NCI-H524 (cell line): ENCODE data around the gene MUCL3.
"Not testable (repeated sequence)": the region's sequence is repeated elsewhere in the genome, so short reads cannot be mapped to it uniquely, and the experiment has no call there.

Experiments used
- DNase-seq, 2 experiments: peaks; one replicate each; lab custom pipeline; 2025; lab: John Stamatoyannopoulos, UW

Gene MUCL3, protein sequence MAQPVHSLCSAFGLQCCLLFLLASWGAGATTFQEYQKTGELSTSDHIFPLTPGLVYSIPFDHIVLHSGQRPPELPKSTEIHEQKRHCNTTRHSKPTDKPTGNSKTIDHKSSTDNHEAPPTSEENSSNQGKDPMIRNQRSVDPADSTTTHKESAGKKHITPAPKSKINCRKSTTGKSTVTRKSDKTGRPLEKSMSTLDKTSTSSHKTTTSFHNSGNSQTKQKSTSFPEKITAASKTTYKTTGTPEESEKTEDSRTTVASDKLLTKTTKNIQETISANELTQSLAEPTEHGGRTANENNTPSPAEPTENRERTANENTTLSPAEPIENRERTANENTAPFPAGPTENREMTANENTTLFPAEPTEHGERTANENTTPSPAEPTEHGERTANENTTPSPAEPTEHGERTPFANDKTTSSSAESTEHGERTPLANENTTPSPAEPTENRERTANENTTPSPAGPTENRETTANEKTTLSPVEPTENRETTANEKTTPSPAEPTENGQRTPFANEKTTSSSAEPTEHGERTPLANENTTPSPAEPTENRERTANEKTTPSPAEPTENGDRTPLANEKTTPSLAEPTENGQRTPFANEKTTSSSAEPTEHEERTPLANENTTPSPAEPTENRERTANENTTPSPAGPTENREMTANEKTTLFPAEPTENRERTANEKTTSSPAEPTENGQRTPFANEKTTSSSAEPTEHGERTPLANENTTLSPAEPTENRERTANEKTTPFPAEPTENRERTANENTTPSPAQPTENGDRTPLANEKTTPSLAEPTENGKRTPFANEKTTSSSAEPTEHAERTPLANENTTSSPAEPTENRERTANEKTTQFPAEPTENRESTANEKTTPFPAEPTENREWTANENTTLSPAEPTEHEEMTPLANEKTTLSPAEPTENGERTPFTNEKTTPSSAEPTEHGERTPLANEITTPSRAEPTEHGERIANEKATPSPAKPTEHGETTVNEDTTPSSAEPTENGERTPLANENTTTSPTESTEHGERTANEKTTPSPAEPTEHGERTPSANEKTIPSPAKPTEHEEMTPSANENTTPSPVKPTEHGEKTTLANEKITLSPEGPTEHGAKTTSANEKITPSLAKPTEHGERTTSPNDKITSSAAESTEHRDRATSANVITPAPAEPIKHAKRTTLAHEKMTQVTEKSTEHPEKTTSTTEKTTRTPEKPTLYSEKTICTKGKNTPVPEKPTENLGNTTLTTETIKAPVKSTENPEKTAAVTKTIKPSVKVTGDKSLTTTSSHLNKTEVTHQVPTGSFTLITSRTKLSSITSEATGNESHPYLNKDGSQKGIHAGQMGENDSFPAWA (N-terminal part only)

DNA sequence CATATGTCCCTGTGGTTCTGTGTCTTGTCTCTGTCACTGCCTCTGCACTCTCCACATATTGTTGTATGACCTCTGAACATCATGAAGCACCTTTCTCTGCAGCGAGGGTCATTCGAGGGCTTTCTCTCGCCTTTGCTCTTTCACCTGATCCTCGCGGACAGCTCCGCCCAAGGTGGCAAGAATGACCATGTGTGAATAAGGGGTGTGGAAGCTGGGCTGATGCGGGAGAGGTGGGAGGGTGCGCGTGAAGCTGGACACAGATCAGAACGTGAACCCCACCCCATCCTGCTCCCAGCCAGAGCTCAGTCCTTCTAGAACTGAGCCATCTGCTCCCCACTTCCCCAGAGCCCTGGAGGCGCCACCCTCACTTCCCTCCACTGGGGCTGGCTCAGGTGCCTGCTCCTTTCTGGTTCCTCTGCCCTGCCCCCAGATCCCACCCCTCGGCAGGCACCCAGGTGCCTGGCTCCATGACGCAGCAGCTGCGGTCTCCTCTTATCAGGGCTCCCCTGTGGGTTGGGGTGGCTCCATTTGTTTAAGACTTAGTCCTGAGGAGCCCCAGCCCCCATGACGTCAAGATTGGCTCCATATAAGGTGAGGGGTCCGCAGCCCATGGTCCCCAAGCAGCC, at the start of gene MUCL3:
Gene MUCL3 (plus strand): TSS at position 613 of the 626 bp plus-strand sequence. CDS start 27 bp downstream, outside the sequence.
- no peak for DNase-seq

DNA sequence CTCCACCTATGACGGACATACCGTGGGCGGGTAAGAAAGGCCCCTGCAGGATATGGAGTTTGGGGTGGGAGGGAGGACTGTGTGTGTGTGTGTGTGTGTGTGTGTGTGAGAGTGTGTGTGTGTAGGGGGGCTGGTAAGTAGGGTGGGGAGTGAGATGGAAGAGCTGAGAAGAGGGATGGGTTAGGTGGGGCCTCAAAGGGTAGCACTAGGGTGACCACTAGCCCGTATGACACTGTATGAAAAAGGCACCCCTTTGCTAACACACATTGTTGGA, 49.4 kb upstream of the MUCL3 start:
- DNase-seq = no peak

DNA sequence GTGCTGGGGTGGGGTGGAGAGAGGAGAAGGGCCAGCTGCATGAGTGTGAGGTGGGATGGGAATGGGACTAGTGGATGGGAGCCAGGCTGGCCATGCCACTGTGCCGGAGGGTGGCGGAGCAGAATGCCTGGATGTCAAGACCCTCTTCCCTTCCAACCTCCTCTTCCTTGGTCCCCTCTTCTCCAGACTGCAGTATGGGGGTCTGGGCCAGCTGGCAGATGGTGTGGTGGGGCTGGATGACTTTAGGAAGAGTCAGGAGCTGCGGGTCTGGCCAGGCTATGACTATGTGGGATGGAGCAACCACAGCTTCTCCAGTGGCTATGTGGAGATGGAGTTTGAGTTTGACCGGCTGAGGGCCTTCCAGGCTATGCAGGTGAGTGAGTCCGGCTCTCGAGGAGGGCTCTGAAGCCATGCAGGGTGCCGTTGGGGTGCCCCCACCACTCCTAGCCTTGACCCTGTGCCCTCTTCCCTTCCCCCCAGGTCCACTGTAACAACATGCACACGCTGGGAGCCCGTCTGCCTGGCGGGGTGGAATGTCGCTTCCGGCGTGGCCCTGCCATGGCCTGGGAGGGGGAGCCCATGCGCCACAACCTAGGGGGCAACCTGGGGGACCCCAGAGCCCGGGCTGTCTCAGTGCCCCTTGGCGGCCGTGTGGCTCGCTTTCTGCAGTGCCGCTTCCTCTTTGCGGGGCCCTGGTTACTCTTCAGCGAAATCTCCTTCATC, 48.8 kb upstream of the MUCL3 start:
- no peak for DNase-seq

DNA sequence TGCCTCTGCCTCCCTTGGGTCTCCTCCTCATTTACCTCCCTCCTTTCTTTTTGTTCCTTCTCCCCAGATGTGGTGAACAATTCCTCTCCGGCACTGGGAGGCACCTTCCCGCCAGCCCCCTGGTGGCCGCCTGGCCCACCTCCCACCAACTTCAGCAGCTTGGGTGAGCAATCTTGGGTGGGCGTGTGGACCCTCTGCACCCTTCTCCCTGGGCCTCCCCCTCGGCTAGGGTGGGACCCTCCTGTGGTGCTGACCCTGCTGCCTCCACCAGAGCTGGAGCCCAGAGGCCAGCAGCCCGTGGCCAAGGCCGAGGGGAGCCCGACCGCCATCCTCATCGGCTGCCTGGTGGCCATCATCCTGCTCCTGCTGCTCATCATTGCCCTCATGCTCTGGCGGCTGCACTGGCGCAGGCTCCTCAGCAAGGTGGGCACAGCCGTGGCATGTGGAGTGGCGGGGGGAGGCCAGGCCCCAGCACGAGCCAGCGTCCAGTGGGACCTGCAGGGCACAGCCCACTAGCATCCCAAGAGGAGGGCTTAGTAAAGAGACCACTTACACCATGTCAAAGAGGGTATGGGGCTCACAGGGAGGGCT, 47.7 kb upstream of the MUCL3 start:
- DNase-seq = no peak

DNA sequence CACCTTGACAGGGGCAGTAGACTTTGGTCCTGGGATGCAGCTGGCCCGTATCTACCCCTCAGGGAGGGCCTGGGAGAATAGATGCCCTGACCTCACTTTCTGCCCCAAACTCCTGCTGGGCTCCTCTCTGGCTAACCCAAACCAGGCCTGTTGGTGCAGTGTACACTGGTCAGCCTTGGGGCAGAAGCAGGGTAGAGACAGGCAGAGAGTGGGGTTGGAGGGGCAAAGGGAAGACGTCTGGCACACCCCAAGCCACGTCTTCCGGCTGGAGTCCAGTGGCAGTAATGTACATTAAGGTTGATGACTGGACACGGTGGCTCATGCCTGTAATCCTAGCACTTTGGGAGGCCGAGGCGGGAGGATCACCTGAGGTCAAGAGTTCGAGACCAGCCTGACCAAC, 47.1 kb upstream of the MUCL3 start:
- DNase-seq = no peak

DNA sequence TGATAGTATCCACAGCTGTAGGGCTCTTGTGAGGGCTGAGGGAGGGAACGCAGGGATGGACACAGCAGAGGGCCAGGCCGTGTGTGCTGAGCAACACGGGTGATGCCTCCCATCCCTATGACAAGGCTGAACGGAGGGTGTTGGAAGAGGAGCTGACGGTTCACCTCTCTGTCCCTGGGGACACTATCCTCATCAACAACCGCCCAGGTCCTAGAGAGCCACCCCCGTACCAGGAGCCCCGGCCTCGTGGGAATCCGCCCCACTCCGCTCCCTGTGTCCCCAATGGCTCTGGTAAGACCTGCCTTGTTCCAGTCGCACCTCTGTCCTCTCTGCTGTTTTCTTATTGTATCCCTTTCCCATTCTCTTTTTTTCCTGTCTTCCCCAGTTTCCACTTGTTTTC, 46.4 kb upstream of the MUCL3 start:
- DNase-seq = no peak

DNA sequence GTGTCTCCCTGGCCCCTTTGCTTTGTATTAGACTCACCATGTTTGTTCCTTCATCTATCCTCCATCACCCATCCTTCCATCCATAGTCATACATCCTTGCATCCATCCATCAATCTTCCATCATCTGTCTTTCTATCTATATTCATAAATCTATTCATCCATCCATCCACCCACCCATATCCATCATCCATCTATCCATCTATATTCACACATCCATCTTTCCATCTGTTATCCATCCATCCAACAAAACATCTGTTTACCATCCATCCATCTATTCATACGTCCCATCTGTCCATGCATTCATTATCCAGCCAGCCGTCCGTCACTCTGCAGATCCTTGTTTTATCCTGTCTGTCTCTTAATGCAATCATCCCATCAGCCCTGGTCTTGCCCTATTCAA, 45.8 kb upstream of the MUCL3 start:
- DNase-seq = no peak

DNA sequence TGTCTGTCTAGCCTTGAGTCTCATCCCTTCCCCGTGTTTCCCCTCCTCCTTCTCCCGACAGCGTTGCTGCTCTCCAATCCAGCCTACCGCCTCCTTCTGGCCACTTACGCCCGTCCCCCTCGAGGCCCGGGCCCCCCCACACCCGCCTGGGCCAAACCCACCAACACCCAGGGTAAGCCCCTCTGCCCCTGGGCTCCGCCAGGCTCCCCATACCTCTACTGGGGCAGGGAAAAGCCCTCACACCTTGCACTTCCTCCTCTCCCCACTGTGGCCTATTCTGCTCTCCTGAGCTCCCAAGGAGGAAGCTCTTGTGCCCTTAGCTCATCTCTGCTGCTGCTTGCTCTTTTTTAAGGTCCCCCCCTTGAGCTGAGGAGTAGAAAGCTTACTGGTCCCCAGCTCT, 45.4 kb upstream of the MUCL3 start:
- DNase-seq = no peak

DNA sequence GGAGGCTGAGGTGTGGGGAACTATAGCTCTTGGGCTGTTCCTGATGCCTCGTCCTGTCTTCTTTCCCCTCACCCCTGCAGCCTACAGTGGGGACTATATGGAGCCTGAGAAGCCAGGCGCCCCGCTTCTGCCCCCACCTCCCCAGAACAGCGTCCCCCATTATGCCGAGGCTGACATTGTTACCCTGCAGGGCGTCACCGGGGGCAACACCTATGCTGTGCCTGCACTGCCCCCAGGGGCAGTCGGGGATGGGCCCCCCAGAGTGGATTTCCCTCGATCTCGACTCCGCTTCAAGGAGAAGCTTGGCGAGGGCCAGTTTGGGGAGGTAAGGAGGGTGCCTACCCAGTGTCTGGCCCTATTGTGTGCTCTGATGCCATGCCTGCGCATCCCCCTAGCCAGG, 44.2 kb upstream of the MUCL3 start:
- DNase-seq = no peak

DNA sequence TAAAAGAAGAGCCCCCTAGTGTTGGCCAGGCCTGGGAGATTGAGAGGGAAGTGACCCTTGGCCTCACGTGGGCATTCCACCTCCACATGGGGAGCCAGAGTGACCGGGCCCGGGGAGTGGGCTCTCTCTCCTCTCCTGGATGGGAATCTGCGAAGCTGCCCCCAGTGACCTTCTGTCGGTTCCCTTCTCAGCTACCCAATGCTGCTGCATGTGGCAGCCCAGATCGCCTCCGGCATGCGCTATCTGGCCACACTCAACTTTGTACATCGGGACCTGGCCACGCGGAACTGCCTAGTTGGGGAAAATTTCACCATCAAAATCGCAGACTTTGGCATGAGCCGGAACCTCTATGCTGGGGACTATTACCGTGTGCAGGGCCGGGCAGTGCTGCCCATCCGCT, 42.9 kb upstream of the MUCL3 start:
- DNase-seq = no peak

DNA sequence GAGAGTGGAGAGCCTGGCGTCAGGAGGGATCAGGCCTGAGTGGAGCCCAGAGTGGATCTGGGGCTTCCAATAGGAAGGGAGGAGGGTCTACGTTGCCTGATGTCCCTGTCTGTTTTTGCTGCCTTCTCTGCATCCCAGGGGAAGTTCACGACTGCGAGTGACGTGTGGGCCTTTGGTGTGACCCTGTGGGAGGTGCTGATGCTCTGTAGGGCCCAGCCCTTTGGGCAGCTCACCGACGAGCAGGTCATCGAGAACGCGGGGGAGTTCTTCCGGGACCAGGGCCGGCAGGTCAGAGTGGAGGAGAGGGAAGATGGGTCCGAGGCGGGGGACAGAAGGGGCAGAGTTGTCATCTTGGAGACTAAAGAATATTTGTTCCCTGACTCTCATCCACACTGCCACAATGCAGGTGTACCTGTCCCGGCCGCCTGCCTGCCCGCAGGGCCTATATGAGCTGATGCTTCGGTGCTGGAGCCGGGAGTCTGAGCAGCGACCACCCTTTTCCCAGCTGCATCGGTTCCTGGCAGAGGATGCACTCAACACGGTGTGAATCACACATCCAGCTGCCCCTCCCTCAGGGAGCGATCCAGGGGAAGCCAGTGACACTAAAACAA, 41.9 kb upstream of the MUCL3 start:
- no peak for DNase-seq

DNA sequence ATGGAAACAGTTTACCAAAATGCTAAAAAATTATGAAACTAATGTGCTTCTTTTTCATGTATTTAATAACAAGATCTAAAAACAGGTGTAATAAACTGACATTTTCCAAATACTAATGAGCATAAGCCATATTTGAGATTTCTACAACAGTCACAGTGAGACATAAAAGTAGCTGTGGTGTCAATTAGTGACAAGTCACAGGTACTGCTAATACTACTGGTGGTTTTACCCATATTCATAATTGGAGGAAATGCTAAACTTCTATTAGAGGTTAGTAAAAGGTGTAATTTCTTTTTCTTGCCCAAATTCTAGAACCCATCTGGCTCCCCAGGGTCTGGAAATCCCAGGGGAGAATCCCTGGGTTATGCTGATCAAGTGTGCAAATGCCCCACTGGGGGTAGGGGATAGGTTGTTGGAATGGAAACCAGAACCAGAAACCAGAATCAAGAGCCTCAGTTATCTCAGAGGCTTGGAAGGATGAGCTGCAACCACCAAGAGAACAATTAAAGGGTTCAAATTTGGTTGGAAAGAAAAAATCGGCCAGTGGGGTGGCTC, 39.8 kb upstream of the MUCL3 start:
- DNase-seq = no peak

DNA sequence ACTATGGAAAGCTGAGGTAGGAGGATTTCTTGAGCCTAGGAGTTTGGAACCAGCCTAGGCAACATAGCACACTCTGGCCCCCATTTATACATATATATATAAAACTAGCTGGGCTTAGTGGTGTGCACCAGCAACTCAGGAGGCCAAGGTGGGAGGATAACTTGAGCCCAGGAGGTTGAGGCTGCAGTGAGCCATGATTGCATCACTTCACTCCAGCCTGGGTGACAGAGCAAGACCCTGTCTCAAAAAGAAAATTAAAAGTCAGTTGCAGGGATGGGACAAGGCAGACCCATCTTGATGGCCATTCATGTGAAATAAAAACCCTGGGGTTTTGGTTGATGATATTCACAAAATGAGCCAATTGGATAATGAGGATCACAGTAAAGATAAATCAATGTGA, 39.3 kb upstream of the MUCL3 start:
- no peak for DNase-seq

DNA sequence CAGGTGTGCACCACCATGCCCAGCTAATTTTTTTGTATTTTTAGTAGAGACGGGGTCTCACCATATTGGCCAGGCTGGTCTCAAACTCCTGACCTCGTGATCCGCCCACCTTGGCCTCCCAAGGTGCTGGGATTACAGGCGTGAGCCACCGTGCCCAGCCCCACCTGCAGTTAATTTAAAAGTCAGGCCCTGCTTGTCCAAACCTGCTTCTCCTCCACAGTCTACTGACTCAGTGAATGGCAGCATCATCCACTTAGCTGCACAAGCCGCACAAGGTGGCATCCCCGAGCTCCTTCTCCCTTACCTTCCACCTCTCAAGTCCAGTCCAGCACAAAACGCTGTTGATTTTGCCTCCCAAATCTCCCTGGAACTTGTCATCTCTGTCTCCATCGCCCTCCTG, 38.6 kb upstream of the MUCL3 start:
- DNase-seq = not testable (repeated sequence)

DNA sequence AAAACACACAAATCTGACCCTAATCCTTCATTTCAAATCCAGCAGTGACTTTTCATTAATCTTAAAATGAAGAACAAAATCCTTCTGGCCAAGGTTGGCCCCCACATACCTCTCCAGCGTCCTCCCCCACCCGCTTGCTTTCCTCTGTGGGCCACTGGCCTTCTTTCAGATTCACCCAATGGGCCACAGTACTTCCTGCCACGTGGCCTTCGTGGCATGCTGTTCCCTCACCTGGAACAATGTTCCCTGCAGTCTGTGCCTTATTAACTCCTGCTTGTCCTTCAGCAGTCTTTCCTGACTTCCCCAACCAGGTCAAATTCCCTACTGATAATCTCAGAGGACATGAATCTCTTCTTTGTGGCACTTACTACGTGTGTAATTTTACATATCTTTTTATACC, 38.1 kb upstream of the MUCL3 start:
- DNase-seq = no peak

DNA sequence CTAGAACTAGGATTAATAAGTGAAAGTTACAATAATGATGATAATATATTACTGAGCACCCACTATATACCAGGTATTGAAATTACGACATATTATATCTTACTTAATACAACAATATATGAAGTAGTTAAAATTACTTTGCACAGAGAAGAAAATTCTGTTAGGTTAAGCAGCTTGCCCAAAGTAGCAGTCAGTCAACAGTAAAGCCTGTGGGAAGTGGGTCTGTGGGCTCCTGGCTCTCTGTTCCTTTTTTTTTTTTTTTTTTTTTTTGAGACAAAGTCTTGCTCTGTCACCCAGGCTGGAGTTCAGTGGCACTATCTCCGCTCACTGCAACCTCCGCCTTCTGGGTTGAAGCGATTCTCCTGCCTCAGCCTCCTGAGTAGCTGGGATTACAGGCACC, 37.5 kb upstream of the MUCL3 start:
- no peak for DNase-seq

DNA sequence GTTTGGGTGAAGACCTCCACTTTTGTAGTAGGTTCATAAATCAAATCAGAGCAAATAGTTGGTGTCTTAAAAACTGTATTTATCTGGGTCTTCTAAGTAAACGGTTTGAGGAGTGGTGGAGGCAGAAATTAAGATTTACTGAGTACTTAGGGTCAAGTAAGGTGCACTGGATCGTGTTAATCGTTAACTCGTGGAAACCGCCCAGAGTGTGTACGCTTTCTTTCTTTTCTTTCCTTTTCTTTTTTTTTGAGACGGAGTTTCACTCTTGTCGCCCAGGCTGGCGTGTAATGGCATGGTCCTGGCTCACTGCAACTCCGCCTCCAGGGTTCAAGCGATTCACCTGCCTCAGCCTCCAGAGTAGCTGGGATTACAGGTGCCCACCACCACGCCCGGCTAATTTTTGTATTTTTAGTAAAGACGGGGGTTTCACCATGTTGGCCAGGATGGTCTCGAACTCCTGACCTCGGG, 33.4 kb upstream of the MUCL3 start:
- not testable (repeated sequence) for DNase-seq

DNA sequence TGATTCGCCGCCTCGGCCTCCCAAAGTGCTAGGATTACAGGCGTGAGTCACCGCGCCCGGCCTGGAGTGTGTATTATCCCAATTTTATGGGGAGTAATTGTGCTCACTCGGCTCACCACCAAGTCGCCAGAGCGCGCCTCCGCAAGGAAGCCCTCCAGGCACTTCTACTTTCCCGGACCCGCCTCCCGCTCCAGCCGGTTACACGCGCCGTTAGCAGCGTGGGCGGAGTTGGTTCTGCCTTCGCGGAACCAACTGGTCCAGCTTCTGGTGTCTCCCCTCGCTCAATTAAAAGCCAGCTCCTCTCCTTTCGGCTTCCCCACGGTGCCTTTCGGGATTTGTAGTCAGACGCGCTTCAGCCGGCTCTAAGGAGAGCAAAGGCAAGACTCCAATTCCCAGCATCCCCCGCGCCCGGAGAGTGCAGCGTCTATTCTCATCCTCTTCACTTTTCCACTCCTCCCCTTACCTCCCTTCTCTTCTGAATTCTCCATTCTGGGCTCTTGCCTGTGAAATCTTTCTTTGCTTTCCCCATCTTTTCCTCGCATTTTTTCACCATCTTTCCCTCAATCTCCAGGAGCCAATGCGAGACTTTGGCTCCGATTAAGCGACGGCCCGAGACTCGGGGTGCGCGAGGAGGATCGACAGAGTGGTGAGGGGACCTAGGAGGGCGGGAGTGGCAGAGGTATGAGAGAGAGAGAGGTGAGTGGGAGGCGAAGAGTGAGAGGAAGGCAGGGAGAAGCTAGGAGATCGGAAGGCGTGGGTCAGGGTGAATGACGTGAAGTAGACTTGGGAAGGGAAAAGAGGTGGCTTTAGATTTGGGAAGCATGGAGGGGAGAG, 32.8 kb upstream of the MUCL3 start, which contains the start of gene GTF2H4:
Gene GTF2H4 (plus strand): TSS at position 450 of the 834 bp plus-strand sequence.
- peak; percentile 99 for DNase-seq

DNA sequence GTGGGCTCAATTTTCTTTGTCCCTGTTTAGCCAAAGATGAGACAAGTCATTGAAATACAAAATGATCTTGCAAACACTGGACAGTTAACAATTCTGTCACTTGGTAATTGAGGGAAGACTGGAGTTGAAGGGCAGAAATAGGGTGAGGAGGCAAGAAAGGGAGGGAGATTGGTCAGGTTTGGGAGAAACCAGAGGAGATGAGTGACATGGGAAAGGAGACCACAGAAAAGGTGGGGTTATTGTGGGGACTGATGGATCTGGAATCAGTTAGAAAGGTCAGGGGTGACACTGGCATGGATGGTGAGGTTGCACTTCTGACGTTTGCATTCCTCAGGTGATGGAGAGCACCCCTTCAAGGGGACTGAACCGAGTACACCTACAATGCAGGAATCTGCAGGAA, 32.1 kb upstream of the MUCL3 start:
- no peak for DNase-seq
